ENCODE data around the gene PSMB9.
A peak's percentile ranks its signal among the peaks of the same experiment; 100 is the strongest.

The PSMB9 gene

DNA sequence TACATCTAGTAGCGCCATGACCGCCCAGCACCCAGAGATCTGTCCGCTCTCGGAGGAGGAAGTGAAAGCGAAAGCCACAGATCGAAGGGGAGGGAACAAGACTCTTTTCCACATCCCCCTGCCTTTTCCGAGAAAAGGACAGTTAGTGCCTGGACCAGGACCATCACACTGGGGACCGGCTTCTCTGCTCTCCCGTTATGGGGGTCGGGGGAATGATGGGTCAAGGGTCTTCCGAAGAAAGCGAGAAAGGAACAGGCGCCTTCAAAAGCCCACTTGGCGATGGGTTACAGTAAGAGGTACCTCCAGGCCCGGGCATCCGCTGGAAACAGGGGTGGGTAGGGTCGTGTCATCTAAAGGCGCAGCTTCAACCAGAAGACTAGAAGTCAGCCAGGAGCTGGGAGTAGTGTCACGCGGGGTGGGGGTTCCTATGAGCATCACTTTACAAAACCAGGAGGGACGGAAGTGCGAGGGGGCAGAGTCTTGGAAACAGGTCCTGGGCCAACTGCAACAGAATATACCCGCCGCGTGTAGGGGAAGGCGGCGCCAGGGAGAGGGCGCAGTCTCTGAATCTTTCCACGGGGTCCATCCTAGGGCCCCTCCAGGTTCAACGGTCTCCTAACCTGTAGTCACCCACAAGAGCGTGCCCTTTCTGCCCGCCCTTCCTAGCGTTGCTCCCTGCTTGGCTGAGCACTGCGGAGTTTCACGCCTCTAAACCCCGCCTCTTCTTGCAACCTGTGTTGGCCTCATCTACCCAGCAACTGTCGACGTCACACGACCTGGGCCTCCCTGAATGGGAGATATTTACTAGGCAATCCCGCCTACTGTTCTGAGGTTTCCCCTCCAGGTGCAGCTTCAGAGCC is 9.8 kb upstream of the PSMB9 start, which contains the start of gene PSMB8:
Gene PSMB8 (minus strand): TSS at position 69 of the 860 bp plus-strand sequence. CDS start 51 bp downstream, at position 18.
- peaks cover 85% of the 10 kb centered on the region for H3K36me3 Mint-ChIP-seq
- CTCF ChIA-PET: interaction anchor here (2.9 to 3.1 kb wide), 2 partner anchors 10 to 24 kb away, joined by 20 to 46 read pairs; partner anchors contain the start of genes PSMB9 and TAP1
- peaks cover 80% of the 10 kb centered on the region for H3K4me1 Mint-ChIP-seq
- DNase-seq: peak; percentile 99
- H3K4me3 Mint-ChIP-seq: peak within 1 kb of the TSS; percentile 98
- peak within 1 kb of the TSS; percentile 100 for H3K27ac Mint-ChIP-seq
- no peaks in the 10 kb centered on the region for H3K9me3 Mint-ChIP-seq
- no peaks in the 10 kb centered on the region for H3K27me3 Mint-ChIP-seq

DNA sequence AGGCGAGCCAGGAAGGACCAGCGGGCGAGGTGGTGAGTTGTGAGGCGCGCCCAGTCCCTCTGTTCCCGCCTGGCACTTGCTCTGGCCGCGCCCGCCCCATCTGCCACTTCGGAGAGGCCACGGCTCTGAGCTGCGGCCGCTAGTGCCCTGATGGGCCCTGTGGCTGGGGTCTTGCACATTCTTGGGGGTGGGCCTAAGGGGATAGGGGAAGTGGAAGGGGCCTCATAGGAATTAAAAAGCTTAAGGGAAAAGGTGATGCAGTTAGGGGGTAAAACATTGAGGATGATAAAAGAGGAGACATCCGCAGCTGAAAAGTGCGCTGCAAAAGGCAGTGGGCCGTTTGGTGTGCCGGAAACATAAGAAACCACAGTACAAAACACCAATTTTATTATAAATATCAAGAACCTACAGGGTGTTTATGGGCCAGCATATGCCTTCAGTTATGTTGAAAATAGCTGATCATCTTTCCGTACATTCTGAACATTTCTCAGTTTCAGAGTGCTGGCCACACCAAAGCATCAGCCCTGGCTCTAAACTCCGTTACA is 9.1 kb upstream of the PSMB9 start:
- peaks cover 78% of the 10 kb centered on the region for H3K4me1 Mint-ChIP-seq

DNA sequence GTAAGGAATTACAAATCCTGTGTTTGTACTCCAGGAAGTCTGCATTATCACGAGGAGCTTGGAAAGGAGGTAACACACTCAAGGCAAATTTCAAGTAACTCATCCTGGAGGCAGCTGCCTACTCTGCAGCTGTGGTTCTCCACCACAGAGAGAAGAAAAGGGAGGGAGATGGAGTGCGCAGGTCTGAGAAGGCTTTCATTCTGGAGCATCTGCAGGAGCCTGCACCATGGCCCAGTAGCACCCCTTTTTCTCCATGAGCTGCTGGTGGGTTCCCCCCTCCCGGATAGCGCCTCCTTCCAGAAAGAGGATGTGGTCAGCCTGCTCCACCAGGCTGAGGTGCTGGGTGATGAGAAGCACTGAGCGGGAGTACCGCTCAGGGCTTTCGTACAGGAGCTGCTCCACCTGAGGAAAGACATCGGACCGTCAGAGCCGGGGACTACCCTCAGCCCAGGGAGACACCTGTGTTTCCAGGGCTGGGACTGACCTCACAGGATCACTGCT is 8.6 kb upstream of the PSMB9 start:
- H3K9me3 Mint-ChIP-seq: no peaks in the 10 kb centered on the region
- peak; percentile 69 for DNase-seq

More for the DNA sequence above, 9.1 kb upstream of the PSMB9 start:
- CTCF ChIA-PET: interaction anchor here (0.8 to 3.1 kb wide), 7 partner anchors 10 to 140 kb away, joined by 3 to 46 read pairs (median 4); partner anchors contain the start of genes HLA-DMA, PSMB9 and TAP1
- Mint-ChIP-seq H3K9me3 (no peaks in the 10 kb centered on the region), H3K27me3 (no peaks in the 10 kb centered on the region), H3K36me3 (peaks cover 89% of the 10 kb centered on the region), H3K27ac (peak overlapping the region; percentile 100), H3K4me3 (peak overlapping the region; percentile 98)
- no peak for DNase-seq

DNA sequence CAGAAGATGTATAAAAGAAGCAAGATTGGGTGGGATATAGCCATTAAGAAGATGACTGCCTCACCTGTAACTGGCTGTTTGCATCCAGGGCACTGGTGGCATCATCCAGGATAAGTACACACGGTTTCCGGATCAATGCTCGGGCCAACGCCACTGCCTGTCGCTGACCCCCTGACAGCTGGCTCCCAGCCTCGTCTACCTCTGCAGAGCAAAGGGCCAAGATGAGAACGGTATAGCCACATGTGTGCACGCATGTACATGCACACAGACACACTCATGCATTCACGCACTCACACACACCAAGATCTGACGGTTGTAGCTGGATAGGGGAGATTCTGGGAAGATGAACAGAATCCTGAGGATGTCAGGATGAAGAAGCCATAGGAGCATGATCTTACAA is 7.0 kb upstream of the PSMB9 start:
- peak overlapping the region; percentile 71 for H3K27ac Mint-ChIP-seq
- H3K36me3 Mint-ChIP-seq: peaks cover 89% of the 10 kb centered on the region
- CTCF ChIA-PET: no interaction called here
- peak overlapping the region; percentile 98 for H3K4me3 Mint-ChIP-seq
- H3K4me1 Mint-ChIP-seq: peaks cover 77% of the 10 kb centered on the region
- no peaks in the 10 kb centered on the region for H3K27me3 Mint-ChIP-seq
- no peak for DNase-seq
- H3K9me3 Mint-ChIP-seq: no peaks in the 10 kb centered on the region

More for the DNA sequence above, 8.6 kb upstream of the PSMB9 start:
- CTCF ChIA-PET: interaction anchor here (0.8 to 3.1 kb wide), 7 partner anchors 9 to 139 kb away, joined by 3 to 46 read pairs (median 4); partner anchors contain the start of genes HLA-DMA, PSMB9 and TAP1
- Mint-ChIP-seq H3K4me3 (peak overlapping the region; percentile 98), H3K36me3 (peaks cover 89% of the 10 kb centered on the region), H3K27ac (peak overlapping the region; percentile 100), H3K27me3 (no peaks in the 10 kb centered on the region), H3K4me1 (peaks cover 78% of the 10 kb centered on the region)

DNA sequence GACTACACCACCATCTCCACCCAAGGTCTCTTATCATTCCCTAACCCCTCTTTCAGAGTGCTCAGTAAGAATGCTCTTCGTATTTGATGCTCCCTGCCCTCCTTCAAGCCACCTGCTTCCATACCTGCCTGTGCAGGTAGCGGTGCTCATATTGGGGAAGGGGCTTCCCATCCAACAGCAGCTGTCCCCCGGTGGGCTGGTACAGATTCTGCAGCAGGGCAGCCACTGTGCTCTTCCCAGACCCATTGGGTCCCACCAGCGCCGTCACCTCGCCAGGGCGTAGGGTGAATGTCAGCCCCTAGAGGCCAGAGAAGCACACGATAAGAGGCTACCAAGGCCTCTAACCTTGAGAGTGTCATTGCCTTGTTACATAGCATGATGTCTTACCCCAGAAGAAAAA is 6.2 kb upstream of the PSMB9 start:
- H3K9me3 Mint-ChIP-seq: no peaks in the 10 kb centered on the region
- CTCF ChIA-PET: interaction anchor here (0.6 kb wide), 1 partner anchor 20 kb away, joined by 3 read pairs; no protein-coding TSS in a partner anchor
- H3K4me1 Mint-ChIP-seq: peaks cover 71% of the 10 kb centered on the region
- H3K27me3 Mint-ChIP-seq: no peaks in the 10 kb centered on the region
- peak overlapping the region; percentile 98 for H3K4me3 Mint-ChIP-seq
- DNase-seq: no peak
- peaks cover 89% of the 10 kb centered on the region for H3K36me3 Mint-ChIP-seq
- H3K27ac Mint-ChIP-seq: peak overlapping the region; percentile 77

DNA sequence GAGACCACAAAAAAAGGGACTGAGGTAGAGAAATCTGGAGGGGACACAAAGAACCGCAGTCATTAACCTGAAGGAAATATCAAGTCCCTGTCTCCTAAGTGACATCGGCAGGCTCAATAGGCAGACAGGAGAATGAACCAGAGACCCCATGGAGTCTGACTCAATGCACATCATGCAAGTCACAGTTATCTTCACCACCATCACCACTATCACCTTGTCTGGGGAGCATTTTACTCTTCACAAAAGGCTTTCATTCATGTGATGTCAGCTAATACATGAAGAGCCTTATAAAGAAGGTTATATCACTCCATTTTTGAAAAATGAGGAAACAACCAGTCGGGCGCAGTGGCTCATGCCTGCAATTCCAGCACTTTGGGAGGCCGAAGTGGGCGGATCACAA is 4.9 kb upstream of the PSMB9 start:
- Mint-ChIP-seq H3K9me3 (no peaks in the 10 kb centered on the region), H3K27ac (peak overlapping the region; percentile 77), H3K36me3 (peaks cover 83% of the 10 kb centered on the region), H3K27me3 (no peaks in the 10 kb centered on the region), H3K4me1 (peaks cover 67% of the 10 kb centered on the region), H3K4me3 (peak overlapping the region; percentile 98)
- DNase-seq: no peak
- CTCF ChIA-PET: interaction anchor here (1.4 to 2.6 kb wide), 2 partner anchors 10 to 19 kb away, joined by 6 to 17 read pairs; partner anchors contain the start of gene TAP2

GRCh38 chr6:32851025-32851424 is 3.0 kb upstream of the PSMB9 start:
- Mint-ChIP-seq H3K27ac (peak overlapping the region; percentile 99), H3K9me3 (no peaks in the 10 kb centered on the region), H3K27me3 (no peaks in the 10 kb centered on the region), H3K4me1 (peaks cover 65% of the 10 kb centered on the region), H3K36me3 (peaks cover 84% of the 10 kb centered on the region), H3K4me3 (peak overlapping the region; percentile 96)
- CTCF ChIA-PET: interaction anchor here (1.3 to 2.6 kb wide), 2 partner anchors 12 to 17 kb away, joined by 6 to 17 read pairs; partner anchors contain the start of gene TAP2
- DNase-seq: no peak

DNA sequence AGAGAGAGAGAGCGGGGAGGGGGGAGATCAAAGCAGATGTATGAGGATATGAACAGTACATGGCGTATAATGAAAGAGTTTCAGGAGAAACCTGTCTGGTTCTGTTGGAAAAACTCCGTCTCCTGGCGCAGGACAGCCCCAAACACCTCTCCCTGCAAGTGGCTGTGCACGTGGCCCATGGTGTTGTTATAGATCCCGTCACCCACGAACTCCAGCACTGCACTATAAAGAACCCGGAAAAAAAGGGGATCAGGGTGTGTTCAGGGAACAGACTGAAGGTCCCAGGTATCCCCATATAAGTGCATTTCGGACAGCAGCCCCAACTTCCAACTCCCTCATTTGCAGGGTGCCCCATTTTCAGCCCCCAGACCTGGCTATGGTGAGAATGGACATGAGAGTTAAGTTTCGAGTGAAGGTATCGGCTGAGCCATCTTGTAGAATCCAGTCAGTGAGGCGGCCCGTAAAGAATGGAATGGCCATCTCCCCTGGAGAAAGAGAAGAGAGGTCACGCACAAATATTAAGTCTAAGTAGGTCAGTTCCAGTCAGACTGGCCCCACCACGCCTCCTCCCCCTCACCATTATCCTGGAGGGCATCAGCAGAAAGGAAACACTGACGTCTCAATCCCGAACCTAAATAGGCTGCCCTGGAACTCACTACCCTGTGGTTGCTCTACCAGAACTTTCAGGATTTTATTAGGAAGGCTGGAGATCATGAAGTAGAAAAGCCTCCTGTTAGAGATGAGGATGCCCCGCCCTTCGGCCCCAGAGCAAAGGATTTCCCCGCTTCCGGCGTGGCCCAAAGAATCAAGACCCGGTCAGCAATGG is 1.8 kb upstream of the PSMB9 start:
- Mint-ChIP-seq H3K27me3 (no peaks in the 10 kb centered on the region), H3K27ac (peak overlapping the region; percentile 99), H3K9me3 (no peaks in the 10 kb centered on the region), H3K4me1 (peaks cover 64% of the 10 kb centered on the region), H3K36me3 (peaks cover 80% of the 10 kb centered on the region), H3K4me3 (peak overlapping the region; percentile 96)
- DNase-seq: peak; percentile 60
- CTCF ChIA-PET: interaction anchor here (1.3 to 8.0 kb wide), 4 partner anchors 7 to 21 kb away, joined by 3 to 158 read pairs (median 26); partner anchors contain the start of genes PSMB8 and TAP2

DNA sequence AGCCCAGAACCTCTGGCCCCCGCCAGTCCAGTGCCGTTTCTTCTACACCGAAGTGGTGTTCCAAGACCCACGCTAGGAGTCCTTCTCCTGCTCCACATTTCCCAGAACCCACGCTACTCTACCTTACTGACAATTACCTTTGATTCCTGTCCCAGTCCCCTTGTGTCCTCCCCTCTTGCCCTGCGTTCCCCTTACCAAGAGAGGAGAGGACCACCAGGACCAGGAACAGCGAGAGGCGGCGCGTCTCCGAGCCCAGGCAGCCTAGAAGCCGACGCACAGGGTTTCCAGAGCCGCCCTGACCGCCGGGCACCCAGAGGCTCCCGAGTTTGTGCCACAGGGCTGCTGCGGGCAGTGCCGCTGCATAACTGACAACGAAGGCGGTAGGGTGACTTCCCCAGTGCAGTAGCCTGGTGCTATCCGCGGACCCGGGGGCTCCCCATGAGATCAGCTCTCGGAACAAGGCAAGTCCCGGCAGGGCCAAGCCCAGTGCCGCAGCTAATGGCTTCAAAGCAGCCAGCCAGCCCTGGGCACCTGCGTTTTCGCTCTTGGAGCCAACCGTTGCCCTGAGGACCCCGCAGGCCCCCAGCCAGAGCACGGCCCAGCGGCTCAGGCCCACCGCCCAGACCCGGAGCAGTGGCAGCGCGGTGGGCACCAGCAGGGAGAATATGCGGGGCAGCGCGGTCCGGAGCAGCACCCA is 1.0 kb upstream of the PSMB9 start:
- H3K9me3 Mint-ChIP-seq: no peaks in the 10 kb centered on the region
- H3K4me1 Mint-ChIP-seq: peaks cover 64% of the 10 kb centered on the region
- peak overlapping the region; percentile 96 for H3K4me3 Mint-ChIP-seq
- H3K27ac Mint-ChIP-seq: peak overlapping the region; percentile 99
- DNase-seq: peak; percentile 64
- peaks cover 80% of the 10 kb centered on the region for H3K36me3 Mint-ChIP-seq
- CTCF ChIA-PET: interaction anchor here (1.4 to 8.0 kb wide), 6 partner anchors 8 to 120 kb away, joined by 3 to 158 read pairs (median 35); partner anchors contain the start of genes PSMB8 and TAP2
- no peaks in the 10 kb centered on the region for H3K27me3 Mint-ChIP-seq

DNA sequence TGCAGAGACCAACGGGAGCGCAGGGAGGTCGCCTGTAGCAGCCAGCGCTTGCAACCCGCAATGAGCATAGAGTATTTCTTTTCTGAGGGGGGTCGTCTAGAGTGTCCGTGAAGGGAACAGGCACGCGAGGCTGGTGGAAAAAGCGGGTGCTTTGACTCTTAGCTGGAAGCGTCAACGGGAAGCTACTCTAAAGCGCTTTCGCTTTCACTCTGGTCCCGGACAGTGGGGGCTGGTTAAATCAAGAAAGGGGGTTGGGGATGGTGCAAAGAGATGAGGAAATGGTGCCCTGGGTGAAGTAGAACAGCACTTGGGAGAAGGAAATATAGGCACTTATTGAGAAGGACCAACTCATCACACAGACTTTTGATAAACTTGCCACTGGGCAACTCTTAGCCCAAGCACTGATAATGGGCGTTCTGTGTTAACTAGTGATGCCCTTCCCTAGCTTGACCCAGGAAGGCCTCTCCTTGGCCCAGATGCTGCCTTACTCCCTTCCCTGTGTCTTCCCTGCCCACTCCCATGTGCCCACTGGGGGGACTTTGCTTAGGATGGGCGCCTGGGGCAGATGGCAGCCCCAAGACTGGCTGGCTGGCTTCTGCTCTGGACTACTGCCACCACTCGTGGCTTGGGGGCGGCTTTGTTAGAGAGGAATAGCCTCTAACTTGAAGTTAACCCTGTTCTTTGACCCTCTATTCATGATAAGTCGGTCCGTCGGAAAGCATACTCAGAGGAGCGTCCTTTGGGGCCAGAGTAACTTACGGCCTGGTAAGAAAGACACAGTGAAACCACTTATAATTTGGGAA is 585 bp downstream of the PSMB9 start:
- Mint-ChIP-seq H3K27ac (peak overlapping the region; percentile 99), H3K4me1 (peaks cover 65% of the 10 kb centered on the region), H3K4me3 (peak overlapping the region; percentile 96), H3K36me3 (peaks cover 82% of the 10 kb centered on the region), H3K9me3 (no peaks in the 10 kb centered on the region), H3K27me3 (no peaks in the 10 kb centered on the region)
- CTCF ChIA-PET: interaction anchor here (0.6 to 8.0 kb wide), 12 partner anchors 10 to 130 kb away, joined by 3 to 158 read pairs (median 5); partner anchors contain the start of genes HLA-DMA, PSMB8 and TAP2
- DNase-seq: peak; percentile 81

DNA sequence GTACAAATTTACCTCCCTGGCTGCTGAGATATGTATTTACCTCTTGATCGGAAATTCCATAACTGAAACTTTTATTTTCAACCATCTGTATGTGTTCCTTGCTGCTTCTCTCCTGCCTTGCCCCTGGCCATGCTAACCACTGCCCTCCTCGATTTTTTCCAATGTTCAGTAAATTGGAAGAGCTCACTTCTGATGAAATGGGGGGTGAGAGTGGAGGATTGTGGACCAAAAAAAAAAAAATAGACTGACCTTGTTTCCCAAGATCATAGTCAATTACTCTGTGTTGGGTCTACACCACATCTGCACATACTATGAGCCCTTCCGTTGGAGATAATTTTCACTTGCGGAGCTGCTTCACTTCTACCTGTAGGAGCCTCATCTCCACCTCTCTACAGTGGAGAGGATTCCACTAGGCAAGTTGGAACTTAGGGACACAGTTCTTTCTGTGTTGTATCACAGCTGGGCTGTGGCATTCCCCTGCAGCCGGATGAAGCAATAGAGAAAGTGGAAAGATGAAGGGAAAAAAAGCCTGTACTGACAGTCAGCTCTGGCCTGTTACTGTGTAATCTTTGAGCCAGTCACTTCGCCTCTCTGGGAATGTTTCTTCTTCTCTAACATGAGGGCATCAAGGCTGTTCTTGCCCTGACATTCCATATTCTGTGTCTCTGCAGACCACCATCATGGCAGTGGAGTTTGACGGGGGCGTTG is 1.6 kb downstream of the PSMB9 start:
- Mint-ChIP-seq H3K4me1 (peaks cover 60% of the 10 kb centered on the region), H3K4me3 (peak overlapping the region; percentile 96), H3K36me3 (peaks cover 79% of the 10 kb centered on the region), H3K27me3 (no peaks in the 10 kb centered on the region), H3K9me3 (no peaks in the 10 kb centered on the region), H3K27ac (peak overlapping the region; percentile 99)
- DNase-seq: no peak
- CTCF ChIA-PET: interaction anchor here (0.6 to 8.0 kb wide), 10 partner anchors 11 to 129 kb away, joined by 3 to 158 read pairs (median 6); partner anchors contain the start of genes HLA-DMA, PSMB8 and TAP2

Measured in activated naive CD4-positive, alpha-beta T cell treated with anti-CD3 and anti-CD28 coated beads, Interleukin-2, amount 10 ng/mL, durations not matched to agents 7 days and 5 days (primary cell).